Purkinje cell (primary cell): Measurements from ENCODE around the gene HAVCR1. TPM values are rescaled to one million over a fixed set of nuclear protein-coding genes. Genes with fewer than 3 reads are reported as not detected.

Source experiments
- polyA plus RNA-seq: library from polyadenylated mRNA; unstranded; fragments of >200 nt; fragmentation: Nextera tagmentation; gene quantifications from 2 replicates; pipeline ENCODE4 v1.2.1, GENCODE V29; 2014

HAVCR1 gene
- not detected in 2 replicates for polyA plus RNA-seq

GRCh38 chr5:157059093-157059539 lies at the start of gene HAVCR1:
TSS of gene HAVCR1 (minus strand) at chr5:157059116. CDS start at chr5:157057943, 1,173 bp downstream.

Other genes with a start within 250 kb of the HAVCR1 start
- 0.16 TPM in 1 of 2 replicates, not detected in the other for gene PPP1R2B, start 208.8 kb downstream of the HAVCR1 start, polyA plus RNA-seq
- 0.35 TPM in 1 of 2 replicates, not detected in the other for gene TIMD4, start 95.9 kb downstream of the HAVCR1 start, polyA plus RNA-seq
- 0.24 TPM in 1 of 2 replicates, not detected in the other for gene HAVCR2, start 49.9 kb upstream of the HAVCR1 start, polyA plus RNA-seq
- 49.6 and 60.5 TPM in 2 replicates for gene MED7, start 83.7 kb upstream of the HAVCR1 start, polyA plus RNA-seq
- 0.16 and 0.70 TPM in 2 replicates for gene GARIN3, start 107.1 kb upstream of the HAVCR1 start, polyA plus RNA-seq
- not detected in 2 replicates for gene ITK, start 121.7 kb upstream of the HAVCR1 start, polyA plus RNA-seq
- gene CYFIP2, start 207.0 kb upstream of the HAVCR1 start, polyA plus RNA-seq: 386 and 402 TPM in 2 replicates